ENCODE results near the gene ZNF280D. TPM values are rescaled to one million over a fixed set of nuclear protein-coding genes. Genes with fewer than 3 reads are reported as not detected.

Gene ZNF280D
- polyA plus RNA-seq, 6 donors from 2014 or later, result 14.5 to 19.6 (median 18.0) TPM

DNA sequence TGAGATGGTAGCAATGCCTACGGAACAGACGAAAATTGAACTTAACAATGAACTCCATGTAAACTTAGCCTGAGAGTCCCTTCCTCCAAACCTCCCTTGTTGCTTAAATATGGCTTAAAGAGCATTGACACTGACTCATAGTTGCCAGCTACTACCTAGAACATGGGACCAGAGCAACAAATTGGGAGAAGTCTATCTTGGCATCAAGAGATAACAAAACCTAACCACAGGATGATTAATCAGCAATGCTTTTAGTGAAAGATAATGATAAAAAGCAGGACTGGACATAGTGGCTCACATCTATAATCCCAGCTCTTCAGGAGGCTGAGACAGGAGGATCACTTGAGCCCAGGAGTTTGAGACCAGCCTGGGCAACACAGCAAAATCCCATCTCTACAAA lies 150.5 kb downstream of the ZNF280D start:
- no peaks in the 10 kb centered on the region for H3K27me3 Mint-ChIP-seq
- no peak for ATAC-seq (ENCODE audit: low read depth in 2 of 2)
- H3K4me3 Mint-ChIP-seq, result no peak overlapping the region

More for the DNA sequence above, 150.5 kb downstream of the ZNF280D start:
- no peak for DNase-seq
- no peak overlapping the region for H3K27ac Mint-ChIP-seq
- peaks cover 9 to 37% (median 29%) of the 10 kb centered on the region in 7 donors for H3K9me3 Mint-ChIP-seq
- H3K36me3 Mint-ChIP-seq, result peaks cover 13 to 16% of the 10 kb centered on the region in 2 donors
- no peaks in the 10 kb centered on the region for H3K4me1 Mint-ChIP-seq

Other genes with a start within 250 kb of the ZNF280D start
- gene TCF12, start 185.1 kb upstream of the ZNF280D start, polyA plus RNA-seq (ENCODE audit: low read depth in 6 of 6), result 10 to 100 TPM; 42.0 to 70.9 (median 56.1) TPM